ENCODE data around the gene COPS9. TPM values are rescaled to one million over a fixed set of nuclear protein-coding genes. Genes with fewer than 3 reads are reported as not detected.

COPS9 gene
- total and polyA plus RNA-seq, 2 donors (not counting 1 experiment from before 2014, with no cell fraction given) = 48.7 to 69.9 TPM

DNA sequence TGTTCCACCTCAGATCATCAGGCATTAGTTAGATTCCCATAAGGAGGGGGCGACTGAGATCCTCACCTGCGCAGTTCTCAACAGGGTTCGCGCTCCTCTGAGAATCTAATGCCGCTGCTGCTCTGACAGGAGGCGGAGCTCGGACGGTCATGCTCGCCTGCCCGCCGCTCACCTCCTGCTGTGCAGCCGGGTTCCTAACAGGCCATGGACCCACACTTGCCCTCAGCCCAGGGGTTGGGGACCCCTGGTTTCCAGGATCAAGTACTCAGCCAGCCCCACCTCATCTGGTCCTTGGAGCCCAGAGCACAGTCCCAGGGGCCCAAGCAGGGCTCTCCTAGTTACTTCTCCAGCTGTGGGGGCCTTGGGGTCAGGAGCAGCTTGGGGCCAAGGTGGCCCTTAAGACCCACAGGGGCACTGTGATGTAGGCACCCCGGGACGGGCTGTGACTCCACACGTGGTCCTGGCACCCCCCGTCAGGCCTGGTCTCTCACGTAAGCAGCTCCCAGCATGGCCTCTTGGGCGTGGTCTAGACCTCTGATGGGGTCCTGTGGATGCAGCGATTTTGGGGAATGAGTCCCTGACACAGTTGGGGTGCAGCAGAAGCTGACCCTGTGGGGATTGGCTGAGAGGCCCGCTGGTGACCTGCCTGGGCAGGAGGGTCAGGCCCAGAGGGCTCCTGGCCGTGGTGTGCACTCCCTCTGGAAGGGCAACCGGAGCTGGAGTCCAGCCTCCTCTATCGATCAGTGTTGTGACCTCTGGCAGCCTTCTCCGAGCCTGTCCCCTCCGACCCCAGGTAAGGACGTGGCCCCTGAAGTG lies 32.6 kb upstream of the COPS9 start:
- Histone ChIP-seq H3K27me3 (replicated peaks in 1 of 4; ENCODE audit: control extremely low read depth in 1 of 4, control insufficient read depth in 3 of 4, insufficient read depth in 4 of 4, low read length in 3 of 4) (no peaks in the 10 kb centered on the region), H3K4me2 (replicated peaks; ENCODE audit: low read depth, low read length, poor library complexity, severe bottlenecking) (no peak overlapping the region), H2AFZ (ENCODE audit: insufficient read depth, low read depth, low read length, poor library complexity, severe bottlenecking) (no peak overlapping the region), H3K9ac (ENCODE audit: low read length) (no peak overlapping the region), H3K9me3 (ENCODE audit: control extremely low read depth in 1 of 3, control insufficient read depth in 2 of 3, insufficient read depth in 1 of 3, low read length in 2 of 3) (peaks cover 0 to 14% (median 0%) of the 10 kb centered on the region in 3 donors), H3K4me3 (ENCODE audit: control extremely low read depth in 1 of 5, extremely low read depth in 1 of 5, insufficient read depth in 1 of 5, low read depth in 2 of 5, low read length in 4 of 5) (no peak overlapping the region), H4K20me1 (ENCODE audit: control insufficient read depth, insufficient read depth, low read length, poor library complexity, severe bottlenecking) (no peaks in the 10 kb centered on the region), H3K79me2 (ENCODE audit: control insufficient read depth, insufficient read depth, low read length) (no peaks in the 10 kb centered on the region), H3K4me1 (ENCODE audit: control insufficient read depth in 2 of 2, insufficient read depth in 2 of 2, low read length in 2 of 2) (no peaks in the 10 kb centered on the region), H3K27ac (ENCODE audit: low read length in 2 of 2) (no peak overlapping the region), H3K36me3 (replicated peaks in 1 of 2; ENCODE audit: control extremely low read depth in 1 of 2, control insufficient read depth in 1 of 2, extremely low read depth in 1 of 2, insufficient read depth in 2 of 2, low read length in 1 of 2) (no peaks in the 10 kb centered on the region)
- Mint-ChIP-seq H3K4me1 (no peaks in the 10 kb centered on the region), H3K27me3 (no peaks in the 10 kb centered on the region), H3K27ac (no peak overlapping the region), H3K4me3 (no peak overlapping the region), H3K9me3 (ENCODE audit: insufficient read depth) (peaks cover 8% of the 10 kb centered on the region)
- intact Hi-C loops (cut with micrococcal nuclease) = no loop called here
- no peak for ATAC-seq (ENCODE audit: low read depth)
- TF ChIP-seq, protein P1, sequence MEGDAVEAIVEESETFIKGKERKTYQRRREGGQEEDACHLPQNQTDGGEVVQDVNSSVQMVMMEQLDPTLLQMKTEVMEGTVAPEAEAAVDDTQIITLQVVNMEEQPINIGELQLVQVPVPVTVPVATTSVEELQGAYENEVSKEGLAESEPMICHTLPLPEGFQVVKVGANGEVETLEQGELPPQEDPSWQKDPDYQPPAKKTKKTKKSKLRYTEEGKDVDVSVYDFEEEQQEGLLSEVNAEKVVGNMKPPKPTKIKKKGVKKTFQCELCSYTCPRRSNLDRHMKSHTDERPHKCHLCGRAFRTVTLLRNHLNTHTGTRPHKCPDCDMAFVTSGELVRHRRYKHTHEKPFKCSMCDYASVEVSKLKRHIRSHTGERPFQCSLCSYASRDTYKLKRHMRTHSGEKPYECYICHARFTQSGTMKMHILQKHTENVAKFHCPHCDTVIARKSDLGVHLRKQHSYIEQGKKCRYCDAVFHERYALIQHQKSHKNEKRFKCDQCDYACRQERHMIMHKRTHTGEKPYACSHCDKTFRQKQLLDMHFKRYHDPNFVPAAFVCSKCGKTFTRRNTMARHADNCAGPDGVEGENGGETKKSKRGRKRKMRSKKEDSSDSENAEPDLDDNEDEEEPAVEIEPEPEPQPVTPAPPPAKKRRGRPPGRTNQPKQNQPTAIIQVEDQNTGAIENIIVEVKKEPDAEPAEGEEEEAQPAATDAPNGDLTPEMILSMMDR (IDR thresholded peaks at IDR 0.05) = no peak
- no peak for TF ChIP-seq EZH2 (IDR thresholded peaks at IDR 0.05; ENCODE audit: borderline replicate concordance, insufficient read depth, low read depth, low read length, poor library complexity, severe bottlenecking)
- DNase-seq = no peak
- ChIA-PET POLR2A (no interaction called here), CTCF (no interaction called here)
- 88% methylated on average over 26 of the region's 26 CpGs for WGBS (ENCODE audit: insufficient coverage)

DNA sequence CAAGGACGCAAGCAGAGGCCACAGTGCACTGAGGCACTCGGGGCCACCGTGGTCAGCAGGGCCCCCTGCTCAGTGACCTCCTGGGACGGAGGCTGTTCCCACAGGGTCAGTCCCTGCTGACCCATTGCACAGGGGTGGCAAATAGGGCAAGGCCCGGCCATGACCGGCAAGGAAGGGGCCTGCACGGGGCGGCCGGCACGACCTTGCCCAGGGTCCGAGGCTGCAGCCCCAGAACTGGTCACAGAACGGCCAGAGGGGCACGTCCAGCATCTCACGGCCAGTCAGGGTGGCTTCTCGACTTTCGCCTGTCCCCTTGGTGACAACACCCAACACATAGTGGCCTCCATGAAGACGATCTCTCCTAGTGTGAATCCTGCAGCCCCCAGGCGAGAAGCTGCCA lies 31.9 kb upstream of the COPS9 start:
- H3K27me3 ChIP-seq (replicated peaks in 1 of 4; ENCODE audit: control extremely low read depth in 1 of 4, control insufficient read depth in 3 of 4, insufficient read depth in 4 of 4, low read length in 3 of 4) = no peaks in the 10 kb centered on the region
- no peak for TF ChIP-seq EZH2 (IDR thresholded peaks at IDR 0.05; ENCODE audit: borderline replicate concordance, insufficient read depth, low read depth, low read length, poor library complexity, severe bottlenecking)
- TF ChIP-seq, protein P1 (IDR thresholded peaks at IDR 0.05) = no peak
- Mint-ChIP-seq H3K27ac (no peak overlapping the region), H3K4me3 (no peak overlapping the region), H3K4me1 (no peaks in the 10 kb centered on the region), H3K27me3 (no peaks in the 10 kb centered on the region), H3K9me3 (ENCODE audit: insufficient read depth) (peaks cover 8% of the 10 kb centered on the region)
- H3K4me2 ChIP-seq (replicated peaks; ENCODE audit: low read depth, low read length, poor library complexity, severe bottlenecking) = no peak overlapping the region
- H3K36me3 ChIP-seq (replicated peaks in 1 of 2; ENCODE audit: control extremely low read depth in 1 of 2, control insufficient read depth in 1 of 2, extremely low read depth in 1 of 2, insufficient read depth in 2 of 2, low read length in 1 of 2) = no peaks in the 10 kb centered on the region
- no peak overlapping the region for H3K4me3 ChIP-seq (ENCODE audit: control extremely low read depth in 1 of 5, extremely low read depth in 1 of 5, insufficient read depth in 1 of 5, low read depth in 2 of 5, low read length in 4 of 5)
- H2AFZ ChIP-seq (ENCODE audit: insufficient read depth, low read depth, low read length, poor library complexity, severe bottlenecking) = no peak overlapping the region
- intact Hi-C loops (cut with micrococcal nuclease) = no loop called here
- no peak for ATAC-seq (ENCODE audit: low read depth)
- no peak overlapping the region for H3K27ac ChIP-seq (ENCODE audit: low read length in 2 of 2)
- CTCF ChIA-PET = no interaction called here
- no peak for DNase-seq
- 82% methylated on average over 17 of the region's 18 CpGs for WGBS (ENCODE audit: insufficient coverage)
- no peaks in the 10 kb centered on the region for H3K4me1 ChIP-seq (ENCODE audit: control insufficient read depth in 2 of 2, insufficient read depth in 2 of 2, low read length in 2 of 2)
- H3K79me2 ChIP-seq (ENCODE audit: control insufficient read depth, insufficient read depth, low read length) = no peaks in the 10 kb centered on the region
- POLR2A ChIA-PET = no interaction called here
- H4K20me1 ChIP-seq (ENCODE audit: control insufficient read depth, insufficient read depth, low read length, poor library complexity, severe bottlenecking) = no peaks in the 10 kb centered on the region
- H3K9ac ChIP-seq (ENCODE audit: low read length) = no peak overlapping the region
- peaks cover 0 to 14% (median 0%) of the 10 kb centered on the region in 3 donors for H3K9me3 ChIP-seq (ENCODE audit: control extremely low read depth in 1 of 3, control insufficient read depth in 2 of 3, insufficient read depth in 1 of 3, low read length in 2 of 3)

All from B cell (primary cell).